ENCODE results near the gene C5orf46. TPM values are rescaled to one million over a fixed set of nuclear protein-coding genes. Genes with fewer than 3 reads are reported as not detected.

Gene C5orf46
- total and polyA plus RNA-seq, 2 of the 4 experiments (the other 2 are of a cell fraction): 1.3 TPM; not detected in 1

DNA sequence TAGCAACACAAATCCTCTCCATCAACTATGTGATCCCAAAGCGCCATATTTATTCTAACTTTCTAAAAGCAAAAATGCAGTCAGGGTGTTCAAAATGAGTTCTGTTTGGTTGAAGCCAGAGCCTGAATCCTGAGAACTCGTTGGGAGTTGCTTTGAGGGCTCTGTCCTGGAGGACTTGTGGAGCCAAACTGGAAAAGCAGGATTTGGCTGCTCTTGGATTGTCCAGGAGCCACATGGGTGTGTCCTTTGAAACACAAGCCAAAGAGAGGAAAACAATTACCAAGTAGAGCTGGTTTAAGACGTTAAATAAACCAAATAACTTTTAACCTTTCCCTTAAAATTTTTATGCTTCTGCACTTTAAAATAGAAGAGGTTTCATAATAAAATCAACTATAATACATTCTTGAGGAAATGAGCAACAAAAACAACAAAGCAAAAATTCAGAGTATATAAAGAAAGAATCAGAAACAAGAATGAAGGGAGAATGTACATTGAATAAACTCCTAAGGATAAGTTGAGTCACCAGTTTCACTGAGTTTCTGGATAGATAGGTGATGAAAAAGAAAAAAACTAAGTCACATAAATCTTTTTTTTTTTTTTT is 13.5 kb downstream of the C5orf46 start:
- POLR2A ChIA-PET (ENCODE audit: unreplicated experiment): no interaction called here
- no peak for TF ChIP-seq MXI1 (IDR thresholded peaks at IDR 0.05; ENCODE audit: borderline replicate concordance, low read depth, low read length)
- no peak for TF ChIP-seq USF2 (IDR thresholded peaks at IDR 0.05; ENCODE audit: low read depth, low read length)
- TF ChIP-seq RAD21 (IDR thresholded peaks at IDR 0.05; ENCODE audit: low read length): no peak
- no peak for TF ChIP-seq MAFK (IDR thresholded peaks at IDR 0.05; ENCODE audit: low read depth, low read length)
- no peak for TF ChIP-seq MAZ (IDR thresholded peaks at IDR 0.05; ENCODE audit: borderline replicate concordance, low read depth, low read length)
- TF ChIP-seq, protein P1, sequence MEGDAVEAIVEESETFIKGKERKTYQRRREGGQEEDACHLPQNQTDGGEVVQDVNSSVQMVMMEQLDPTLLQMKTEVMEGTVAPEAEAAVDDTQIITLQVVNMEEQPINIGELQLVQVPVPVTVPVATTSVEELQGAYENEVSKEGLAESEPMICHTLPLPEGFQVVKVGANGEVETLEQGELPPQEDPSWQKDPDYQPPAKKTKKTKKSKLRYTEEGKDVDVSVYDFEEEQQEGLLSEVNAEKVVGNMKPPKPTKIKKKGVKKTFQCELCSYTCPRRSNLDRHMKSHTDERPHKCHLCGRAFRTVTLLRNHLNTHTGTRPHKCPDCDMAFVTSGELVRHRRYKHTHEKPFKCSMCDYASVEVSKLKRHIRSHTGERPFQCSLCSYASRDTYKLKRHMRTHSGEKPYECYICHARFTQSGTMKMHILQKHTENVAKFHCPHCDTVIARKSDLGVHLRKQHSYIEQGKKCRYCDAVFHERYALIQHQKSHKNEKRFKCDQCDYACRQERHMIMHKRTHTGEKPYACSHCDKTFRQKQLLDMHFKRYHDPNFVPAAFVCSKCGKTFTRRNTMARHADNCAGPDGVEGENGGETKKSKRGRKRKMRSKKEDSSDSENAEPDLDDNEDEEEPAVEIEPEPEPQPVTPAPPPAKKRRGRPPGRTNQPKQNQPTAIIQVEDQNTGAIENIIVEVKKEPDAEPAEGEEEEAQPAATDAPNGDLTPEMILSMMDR (conservative IDR thresholded peaks at IDR 0.05; ENCODE audit: low read depth, low read length): no peak
- no peak for TF ChIP-seq ELK1 (IDR thresholded peaks at IDR 0.05; ENCODE audit: borderline replicate concordance, low read depth, low read length)
- no peak for TF ChIP-seq SMC3 (IDR thresholded peaks at IDR 0.05; ENCODE audit: low read depth, low read length)
- TF ChIP-seq FOS (IDR thresholded peaks at IDR 0.05; ENCODE audit: low read depth, low read length): no peak
- no peak for TF ChIP-seq RCOR1 (IDR thresholded peaks at IDR 0.05; ENCODE audit: insufficient replicate concordance, low read length)
- TF ChIP-seq NFE2L2 (IDR thresholded peaks at IDR 0.05; ENCODE audit: low read depth, low read length): no peak
- no peak for TF ChIP-seq CEBPB (IDR thresholded peaks at IDR 0.05; ENCODE audit: low read depth, low read length)
- TF ChIP-seq BHLHE40 (IDR thresholded peaks at IDR 0.05; ENCODE audit: low read depth, low read length): no peak
- no peak for TF ChIP-seq POLR2A (IDR thresholded peaks at IDR 0.05; ENCODE audit: low read depth, low read length)
- no peak for TF ChIP-seq RFX5 (IDR thresholded peaks at IDR 0.05; ENCODE audit: low read depth, low read length)
- TF ChIP-seq CHD1 (IDR thresholded peaks at IDR 0.05; ENCODE audit: low read depth, low read length): no peak
- Histone ChIP-seq H3K36me3 (ENCODE audit: control insufficient read depth, insufficient read depth, low read length) (no peaks in the 10 kb centered on the region), H4K91ac (ENCODE audit: insufficient read depth, low read depth, low read length) (no peak overlapping the region), H3K27ac (ENCODE audit: insufficient read depth, low read length) (no peak overlapping the region), H3K4ac (ENCODE audit: low read depth, low read length) (no peak overlapping the region), H3K9ac (ENCODE audit: low read depth, low read length) (no peak overlapping the region), H3K9me1 (ENCODE audit: insufficient read depth, low read length) (no peaks in the 10 kb centered on the region), H2AK5ac (ENCODE audit: low read depth, low read length) (no peak overlapping the region), H4K20me1 (ENCODE audit: insufficient read depth, low read length) (no peaks in the 10 kb centered on the region), H2BK120ac (ENCODE audit: low read depth, low read length) (no peak overlapping the region), H4K8ac (ENCODE audit: low read depth in 2 of 2, low read length in 2 of 2) (0 out of 4 replicates have a peak overlapping the region, but pooled peaks of 1 of the 2 experiments have one; percentile 16), H3K14ac (replicated peaks; ENCODE audit: low read depth, low read length) (no peak overlapping the region), H4K5ac (ENCODE audit: low read depth, low read length) (no peak overlapping the region), H3K56ac (ENCODE audit: extremely low read depth, insufficient read depth, low read length) (no peak overlapping the region), H3K9me3 (ENCODE audit: control insufficient read depth, insufficient read depth, low read length) (no peaks in the 10 kb centered on the region), H3K79me1 (ENCODE audit: low read depth in 1 of 2, low read length in 2 of 2) (no peaks in the 10 kb centered on the region), H2AK9ac (replicated peaks; ENCODE audit: low read depth, low read length, poor library complexity) (no peak overlapping the region), H3K4me2 (ENCODE audit: low read depth, low read length) (no peak overlapping the region), H2BK5ac (ENCODE audit: low read depth, low read length, poor library complexity, severe bottlenecking) (no peak overlapping the region), H3K4me3 (ENCODE audit: insufficient read depth, low read depth, low read length) (no peak overlapping the region), H2BK20ac (ENCODE audit: low read depth, low read length) (no peak overlapping the region), H3K4me1 (ENCODE audit: control insufficient read depth, insufficient read depth, low read length) (0 out of 2 replicates have a peak, but pooled peaks cover 2% of the 10 kb centered on the region), H2AFZ (replicated peaks; ENCODE audit: low read length, poor library complexity) (peak overlapping the region; percentile 49), H3K18ac (ENCODE audit: low read depth, low read length) (no peak overlapping the region), H2BK15ac (ENCODE audit: low read depth, low read length) (no peak overlapping the region), H3K27me3 (ENCODE audit: control insufficient read depth, insufficient read depth, low read length) (no peaks in the 10 kb centered on the region), H3K23ac (ENCODE audit: low read depth, low read length) (peak overlapping the region; percentile 72; the same call in 1 of the 2 replicates)
- dilution Hi-C loops (cut with HindIII; ENCODE audit: low sequenced_read_pairs, unreplicated experiment): no loop called here
- no peak for ATAC-seq (ENCODE audit: low read depth)
- DNase-seq: peak; percentile 1
- in situ Hi-C loops (cut with MboI; ENCODE audit: low sequenced_read_pairs): no loop called here
- no TSS peak for BruUV-seq (replicated peaks)
- CTCF ChIA-PET: no interaction called here
- intact Hi-C loops (cut with micrococcal nuclease): no loop called here
- WGBS, 2 experiments (ENCODE audit: extremely low coverage in 2 of 2, insufficient read length in 1 of 2): no CpG with 5 or more reads among the region's 3 CpGs

Measured in IMR-90 (cell line).